SK-N-SH treated with all-trans-retinoic acid at 6 μM for 48 hours (cell line): Measurements from ENCODE around the gene LARP4B.

Experiments used
- ATAC-seq: fragments of 200-7000 bp; cut with Tn5 transposase; 3 replicates; pipeline ENCODE4 v1.9.1; 2020; ENCODE audit warnings: mild to moderate bottlenecking, moderate library complexity
- ARNTL ChIP-seq: fragments of 450-650 bp; formaldehyde crosslinking; IDR thresholded peaks from 2 replicates; pipeline ENCODE4 v1.5.0; 2020; ENCODE audit warnings: low read depth, mild to moderate bottlenecking, moderate library complexity, borderline replicate concordance
- CREB5 ChIP-seq: fragments of 250-450 bp; sonication (Bioruptor Pico); IDR thresholded peaks from 2 replicates; pipeline ENCODE4 v1.5.1; 2020; ENCODE audit warnings: low read depth, mild to moderate bottlenecking, moderate library complexity
- CSDC2 ChIP-seq: fragments of 250-450 bp; sonication (Bioruptor Pico); IDR thresholded peaks from 2 replicates; pipeline ENCODE4 v1.5.0; 2020; ENCODE audit warnings: mild to moderate bottlenecking, moderate library complexity
- CSRNP3 ChIP-seq: fragments of 250-450 bp; sonication (Bioruptor Pico); IDR thresholded peaks from 2 replicates; pipeline ENCODE4 v1.5.1; 2021; ENCODE audit warnings: mild to moderate bottlenecking, moderate library complexity
- ESRRG ChIP-seq: fragments of 250-450 bp; sonication (Bioruptor Pico); IDR thresholded peaks from 2 replicates; pipeline ENCODE4 v1.6.1; 2021; ENCODE audit warnings: mild to moderate bottlenecking
- GLIS3 ChIP-seq: fragments of 250-450 bp; sonication (Bioruptor Pico); IDR thresholded peaks from 2 replicates; pipeline ENCODE4 v1.5.0; 2020; ENCODE audit warnings: mild to moderate bottlenecking, moderate library complexity
- ISL1 ChIP-seq: fragments of 250-450 bp; sonication (Bioruptor Pico); IDR thresholded peaks from 2 replicates; pipeline ENCODE4 v2.1.2; 2022; ENCODE audit warnings: mild to moderate bottlenecking, moderate library complexity
- OSR1 ChIP-seq: fragments of 250-450 bp; sonication (Bioruptor Pico); IDR thresholded peaks from 2 replicates; pipeline ENCODE4 v1.8.0; 2022; ENCODE audit warnings: moderate library complexity, mild to moderate bottlenecking, inconsistent platforms
- PATZ1 ChIP-seq: fragments of 250-450 bp; sonication (Bioruptor Pico); IDR thresholded peaks from 2 replicates; pipeline ENCODE4 v1.8.0; 2020; ENCODE audit warnings: mild to moderate bottlenecking, moderate library complexity, borderline replicate concordance
- POU6F1 ChIP-seq: fragments of 250-450 bp; sonication (Bioruptor Pico); IDR thresholded peaks from 2 replicates; pipeline ENCODE4 v1.8.0; 2021; ENCODE audit warnings: low read depth, mild to moderate bottlenecking, moderate library complexity, borderline replicate concordance
- PPARA ChIP-seq: fragments of 250-450 bp; sonication (Bioruptor Pico); IDR thresholded peaks from 2 replicates; pipeline ENCODE4 v1.5.0; 2020; ENCODE audit warnings: mild to moderate bottlenecking, borderline replicate concordance
- RARB ChIP-seq: fragments of 250-450 bp; sonication (Bioruptor Pico); IDR thresholded peaks from 2 replicates; pipeline ENCODE4 v1.8.0; 2021; ENCODE audit warnings: mild to moderate bottlenecking, moderate library complexity
- SNAI2 ChIP-seq: fragments of 250-450 bp; sonication (Bioruptor Pico); IDR thresholded peaks from 2 replicates; pipeline ENCODE4 v1.5.0; 2020; ENCODE audit warnings: mild to moderate bottlenecking, moderate library complexity
- TOX ChIP-seq: fragments of 250-450 bp; sonication (Bioruptor Pico); IDR thresholded peaks from 2 replicates; pipeline ENCODE4 v1.8.0; 2021; ENCODE audit warnings: mild to moderate bottlenecking, moderate library complexity, borderline replicate concordance
- ZC3H10 ChIP-seq: fragments of 250-450 bp; sonication (Bioruptor Pico); IDR thresholded peaks from 2 replicates; pipeline ENCODE4 v1.5.1; 2021; ENCODE audit warnings: mild to moderate bottlenecking, moderate library complexity
- ZFP3 ChIP-seq: fragments of 250-450 bp; sonication (Bioruptor Pico); IDR thresholded peaks from 2 replicates; pipeline ENCODE4 v1.5.0; 2020; ENCODE audit warnings: mild to moderate bottlenecking, moderate library complexity
- ZFP30 ChIP-seq: fragments of 450-650 bp; formaldehyde crosslinking; IDR thresholded peaks from 2 replicates; pipeline ENCODE4 v1.5.0; 2022; ENCODE audit warnings: mild to moderate bottlenecking, moderate library complexity
- ZNF565 ChIP-seq: fragments of 450-650 bp; formaldehyde crosslinking; conservative IDR thresholded peaks from 2 replicates; pipeline ENCODE4 v1.5.0; 2020; ENCODE audit warnings: low read depth, mild to moderate bottlenecking, moderate library complexity
- ZNF70 ChIP-seq: fragments of 450-650 bp; formaldehyde crosslinking; IDR thresholded peaks from 2 replicates; pipeline ENCODE4 v1.5.0; 2020; ENCODE audit warnings: mild to moderate bottlenecking, moderate library complexity
- ZNF8 ChIP-seq: fragments of 450-650 bp; formaldehyde crosslinking; IDR thresholded peaks from 2 replicates; pipeline ENCODE4 v1.5.0; 2020; ENCODE audit warnings: mild to moderate bottlenecking, moderate library complexity
- TF ChIP-seq, protein P1 (sequence below): fragments of 250-450 bp; sonication (Bioruptor Pico); IDR thresholded peaks from 2 replicates; pipeline ENCODE4 v1.5.0; 2020; ENCODE audit warnings: mild to moderate bottlenecking, moderate library complexity

The LARP4B gene

DNA sequence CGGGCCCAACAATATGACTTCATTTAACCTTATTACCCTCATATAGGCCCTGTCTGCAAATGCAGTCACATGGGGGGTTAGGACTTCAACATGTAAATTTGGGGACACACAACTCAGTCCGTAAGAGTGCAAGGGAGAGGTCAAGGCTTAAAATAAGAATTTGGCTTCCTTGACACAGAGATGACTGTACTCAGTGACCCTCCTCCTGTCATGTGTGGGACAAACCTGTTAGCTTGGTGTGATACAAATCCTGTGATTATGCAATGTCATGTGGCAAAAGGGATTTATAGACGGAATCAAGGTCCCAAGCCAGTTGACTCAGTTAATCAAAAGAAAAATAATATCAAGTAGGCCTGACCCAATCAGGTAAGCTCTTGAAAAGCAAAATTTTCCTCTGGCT, 30.8 kb upstream of the LARP4B start:
- ATAC-seq, result no peak
- TF ChIP-seq ZNF70 (CRISPR knock-in tag) (no peak), ARNTL (CRISPR knock-in tag) (no peak), CSDC2 (CRISPR knock-in tag) (no peak), ISL1 (CRISPR knock-in tag) (no peak)

- no peak for ATAC-seq
- TF ChIP-seq ARNTL (CRISPR knock-in tag) (no peak), ESRRG (CRISPR knock-in tag) (no peak), RARB (CRISPR knock-in tag) (no peak), SNAI2 (CRISPR knock-in tag) (no peak), ZFP30 (CRISPR knock-in tag) (no peak), CSDC2 (CRISPR knock-in tag) (no peak), CREB5 (CRISPR knock-in tag) (no peak)
Measured at GRCh38 chr10:958856-959255, 27.4 kb upstream of the LARP4B start.

GRCh38 chr10:958106-958505, 26.6 kb upstream of the LARP4B start:
- TF ChIP-seq ZC3H10 (CRISPR knock-in tag) (no peak), OSR1 (CRISPR knock-in tag) (no peak), GLIS3 (CRISPR knock-in tag) (no peak), TOX (CRISPR knock-in tag) (no peak), POU6F1 (no peak), ARNTL (CRISPR knock-in tag) (no peak), ESRRG (CRISPR knock-in tag) (no peak), PPARA (no peak), CSRNP3 (CRISPR knock-in tag) (no peak), ISL1 (CRISPR knock-in tag) (no peak), CSDC2 (CRISPR knock-in tag) (no peak), CREB5 (CRISPR knock-in tag) (no peak), RARB (CRISPR knock-in tag) (no peak), ZNF8 (no peak), ZFP3 (CRISPR knock-in tag) (no peak)
- TF ChIP-seq, protein P1, sequence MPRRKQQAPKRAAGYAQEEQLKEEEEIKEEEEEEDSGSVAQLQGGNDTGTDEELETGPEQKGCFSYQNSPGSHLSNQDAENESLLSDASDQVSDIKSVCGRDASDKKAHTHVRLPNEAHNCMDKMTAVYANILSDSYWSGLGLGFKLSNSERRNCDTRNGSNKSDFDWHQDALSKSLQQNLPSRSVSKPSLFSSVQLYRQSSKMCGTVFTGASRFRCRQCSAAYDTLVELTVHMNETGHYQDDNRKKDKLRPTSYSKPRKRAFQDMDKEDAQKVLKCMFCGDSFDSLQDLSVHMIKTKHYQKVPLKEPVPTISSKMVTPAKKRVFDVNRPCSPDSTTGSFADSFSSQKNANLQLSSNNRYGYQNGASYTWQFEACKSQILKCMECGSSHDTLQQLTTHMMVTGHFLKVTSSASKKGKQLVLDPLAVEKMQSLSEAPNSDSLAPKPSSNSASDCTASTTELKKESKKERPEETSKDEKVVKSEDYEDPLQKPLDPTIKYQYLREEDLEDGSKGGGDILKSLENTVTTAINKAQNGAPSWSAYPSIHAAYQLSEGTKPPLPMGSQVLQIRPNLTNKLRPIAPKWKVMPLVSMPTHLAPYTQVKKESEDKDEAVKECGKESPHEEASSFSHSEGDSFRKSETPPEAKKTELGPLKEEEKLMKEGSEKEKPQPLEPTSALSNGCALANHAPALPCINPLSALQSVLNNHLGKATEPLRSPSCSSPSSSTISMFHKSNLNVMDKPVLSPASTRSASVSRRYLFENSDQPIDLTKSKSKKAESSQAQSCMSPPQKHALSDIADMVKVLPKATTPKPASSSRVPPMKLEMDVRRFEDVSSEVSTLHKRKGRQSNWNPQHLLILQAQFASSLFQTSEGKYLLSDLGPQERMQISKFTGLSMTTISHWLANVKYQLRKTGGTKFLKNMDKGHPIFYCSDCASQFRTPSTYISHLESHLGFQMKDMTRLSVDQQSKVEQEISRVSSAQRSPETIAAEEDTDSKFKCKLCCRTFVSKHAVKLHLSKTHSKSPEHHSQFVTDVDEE, result no peak
- no peak for ATAC-seq

GRCh38 chr10:955820-956217, 24.3 kb upstream of the LARP4B start:
- TF ChIP-seq PATZ1 (CRISPR knock-in tag) (no peak), ZC3H10 (CRISPR knock-in tag) (no peak), ESRRG (CRISPR knock-in tag) (no peak), ZNF565 (no peak), RARB (CRISPR knock-in tag) (no peak)
- ATAC-seq, result no peak
